SU-DHL-6 (cell line): ENCODE results near the gene DRD4.

Experiments
- H2AFZ ChIP-seq: fragments of 200-600 bp; sonication (generic); 2 replicates; pipeline ENCODE4 v1.6.1; 2014; ENCODE audit warnings: low read depth, mild to moderate bottlenecking, moderate library complexity, mixed read lengths, antibody characterized with exemption, low read length; ENCODE audit not compliant: severe bottlenecking
- H3F3A ChIP-seq: fragments of 200-600 bp; shearing (Covaris generic); 2 replicates; pipeline ENCODE4 v1.6.0; 2016; ENCODE audit warnings: antibody characterized with exemption, mild to moderate bottlenecking; ENCODE audit not compliant: insufficient read depth
- H3K27ac ChIP-seq: fragments of 200-600 bp; sonication (generic); 2 replicates; pipeline ENCODE4 v1.5.1; 2016; ENCODE audit warnings: low read depth, mild to moderate bottlenecking, low read length, moderate library complexity, mixed read lengths
- H3K27me3 ChIP-seq: fragments of 200-600 bp; sonication (generic), shearing (Covaris generic); 2 replicates; pipeline ENCODE4 v1.6.0; 2014; ENCODE audit warnings: mild to moderate bottlenecking, low read length
- H3K36me3 ChIP-seq: fragments of 200-600 bp; sonication (generic); 2 replicates; pipeline ENCODE4 v1.6.1; 2014; ENCODE audit warnings: mild to moderate bottlenecking, low read length, mixed read lengths
- H3K4me2 ChIP-seq: fragments of 300-600, 200-600 bp; shearing (Covaris generic), sonication (generic); 2 replicates; pipeline ENCODE4 v1.6.0; 2014; ENCODE audit warnings: low read length, low read depth, mild to moderate bottlenecking; ENCODE audit not compliant: poor library complexity, severe bottlenecking
- H3K4me3 ChIP-seq: fragments of 200-600 bp; sonication (generic); 2 replicates; pipeline ENCODE4 v1.5.1; 2014; ENCODE audit warnings: antibody characterized with exemption, low read length, mild to moderate bottlenecking, mixed read lengths; ENCODE audit not compliant: insufficient read depth, poor library complexity, severe bottlenecking
- H3K79me2 ChIP-seq: fragments of 200-600 bp; sonication (generic); 2 replicates; pipeline ENCODE4 v1.6.1; 2014; ENCODE audit warnings: mild to moderate bottlenecking, low read length, moderate library complexity; ENCODE audit not compliant: insufficient read depth
- H3K9ac ChIP-seq: fragments of 200-600 bp; sonication (generic); 2 replicates; pipeline ENCODE4 v1.7.0; 2014; ENCODE audit warnings: mild to moderate bottlenecking, low read length
- H3K9me2 ChIP-seq: fragments of 200-600 bp; sonication (generic); replicated peaks from 2 replicates; pipeline ENCODE4 v1.6.1; 2014; ENCODE audit warnings: low read length; ENCODE audit not compliant: insufficient read depth
- H3K9me3 ChIP-seq: fragments of 200-600 bp; sonication (generic); 2 replicates; pipeline ENCODE4 v1.6.1; 2014; ENCODE audit warnings: low read length, mixed read lengths; ENCODE audit not compliant: insufficient read depth
- H4K20me1 ChIP-seq: fragments of 200-600 bp; sonication (generic); 2 replicates; pipeline ENCODE4 v1.6.1; 2014; ENCODE audit warnings: low read depth, mild to moderate bottlenecking, antibody characterized with exemption, low read length, moderate library complexity, mixed read lengths
- EZH2phosphoT487 ChIP-seq: fragments of 200-600 bp; sonication (generic), shearing (Covaris generic); conservative IDR thresholded peaks from 2 replicates; pipeline ENCODE4 v1.6.1; 2018; ENCODE audit warnings: mild to moderate bottlenecking, antibody characterized with exemption, low read length, moderate library complexity, mixed read lengths
- TF ChIP-seq, protein P1 (sequence below): fragments of 200-600 bp; sonication (generic); IDR thresholded peaks from one replicate; pipeline ENCODE4 v1.5.1; 2017; ENCODE audit warnings: antibody characterized with exemption, mild to moderate bottlenecking, low read length, moderate library complexity; ENCODE audit not compliant: insufficient read depth, poor library complexity, severe bottlenecking

The DRD4 gene

DNA sequence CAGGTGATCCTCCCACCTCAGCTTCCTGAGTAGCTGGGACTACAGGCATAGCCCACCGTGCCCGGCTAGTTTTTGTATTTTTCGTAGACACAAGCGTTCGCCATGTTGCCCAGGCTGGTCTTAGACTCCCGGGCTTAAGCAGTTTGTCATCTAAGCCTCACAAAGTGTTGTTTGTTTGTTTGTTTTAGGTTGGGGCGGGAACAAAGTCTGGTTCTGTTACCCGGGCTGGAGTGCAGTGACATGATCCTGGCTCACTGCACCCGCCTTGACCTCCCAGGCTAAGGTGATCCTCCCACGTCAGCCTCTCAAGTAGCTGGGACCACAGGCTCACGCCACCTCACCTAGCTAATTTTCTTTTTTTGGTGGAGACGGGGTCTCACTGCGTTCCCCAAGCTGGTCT, 33.9 kb upstream of the DRD4 start:
- H4K20me1 ChIP-seq = no peaks in the 10 kb centered on the region; the same call in 1 of the 2 replicates
- H3F3A ChIP-seq = no peaks in the 10 kb centered on the region
- TF ChIP-seq, protein P1, sequence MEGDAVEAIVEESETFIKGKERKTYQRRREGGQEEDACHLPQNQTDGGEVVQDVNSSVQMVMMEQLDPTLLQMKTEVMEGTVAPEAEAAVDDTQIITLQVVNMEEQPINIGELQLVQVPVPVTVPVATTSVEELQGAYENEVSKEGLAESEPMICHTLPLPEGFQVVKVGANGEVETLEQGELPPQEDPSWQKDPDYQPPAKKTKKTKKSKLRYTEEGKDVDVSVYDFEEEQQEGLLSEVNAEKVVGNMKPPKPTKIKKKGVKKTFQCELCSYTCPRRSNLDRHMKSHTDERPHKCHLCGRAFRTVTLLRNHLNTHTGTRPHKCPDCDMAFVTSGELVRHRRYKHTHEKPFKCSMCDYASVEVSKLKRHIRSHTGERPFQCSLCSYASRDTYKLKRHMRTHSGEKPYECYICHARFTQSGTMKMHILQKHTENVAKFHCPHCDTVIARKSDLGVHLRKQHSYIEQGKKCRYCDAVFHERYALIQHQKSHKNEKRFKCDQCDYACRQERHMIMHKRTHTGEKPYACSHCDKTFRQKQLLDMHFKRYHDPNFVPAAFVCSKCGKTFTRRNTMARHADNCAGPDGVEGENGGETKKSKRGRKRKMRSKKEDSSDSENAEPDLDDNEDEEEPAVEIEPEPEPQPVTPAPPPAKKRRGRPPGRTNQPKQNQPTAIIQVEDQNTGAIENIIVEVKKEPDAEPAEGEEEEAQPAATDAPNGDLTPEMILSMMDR = no peak
- TF ChIP-seq EZH2phosphoT487 = no peak
- H3K9me3 ChIP-seq = no peaks in the 10 kb centered on the region
- H3K9ac ChIP-seq = no peak overlapping the region
- no peak overlapping the region for H3K27ac ChIP-seq
- H3K4me2 ChIP-seq = no peak overlapping the region
- no peaks in the 10 kb centered on the region for H3K27me3 ChIP-seq
- H3K9me2 ChIP-seq = no peaks in the 10 kb centered on the region
- no peaks in the 10 kb centered on the region for H3K79me2 ChIP-seq
- H3K4me3 ChIP-seq = no peak overlapping the region
- H3K36me3 ChIP-seq = peaks cover 4% of the 10 kb centered on the region; the same call in 1 of the 2 replicates
- no peak overlapping the region for H2AFZ ChIP-seq

DNA sequence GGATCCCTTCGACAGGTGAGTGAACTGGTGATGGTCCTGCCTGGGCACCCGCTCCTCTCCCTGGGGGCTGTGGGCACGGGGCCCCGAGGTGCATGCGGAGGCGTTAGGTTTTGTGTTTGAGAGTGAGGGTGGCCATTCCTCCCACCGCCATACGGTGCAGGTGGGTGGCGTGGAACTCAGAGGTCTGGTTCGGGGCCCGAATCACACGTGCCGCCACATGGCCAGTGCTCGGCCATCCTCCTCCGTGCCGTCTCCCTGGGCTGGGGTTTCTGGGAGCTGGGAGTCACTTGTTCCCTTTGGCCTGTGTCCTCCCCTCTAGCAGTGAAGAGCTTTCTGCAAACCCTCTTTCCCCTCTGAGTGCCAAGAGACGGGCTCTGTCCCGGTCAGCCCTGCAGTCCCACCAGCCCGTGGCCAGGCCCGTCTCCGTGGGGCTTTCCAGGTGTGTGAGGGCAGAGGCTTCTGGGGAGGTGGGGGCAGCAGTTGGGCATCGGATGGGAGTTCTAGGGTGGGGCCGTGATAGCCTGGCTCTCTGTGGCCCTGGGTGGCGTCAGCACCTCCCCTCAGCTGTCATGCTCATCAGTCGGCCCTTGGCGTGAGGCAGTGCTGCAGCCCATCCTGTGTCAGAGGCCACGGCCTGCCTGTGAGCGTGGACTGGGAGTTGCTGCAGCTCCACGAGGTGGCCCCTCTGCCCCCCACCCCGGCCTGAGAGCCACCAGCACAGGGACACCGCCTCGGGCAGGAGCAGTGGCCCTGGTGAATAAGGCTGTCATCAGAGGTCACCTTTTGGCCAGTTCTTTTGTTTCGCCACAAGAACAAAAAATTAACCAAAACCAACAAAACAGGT, 31.6 kb upstream of the DRD4 start:
- Histone ChIP-seq H3K79me2 (no peaks in the 10 kb centered on the region), H3K9me2 (no peaks in the 10 kb centered on the region), H3K27ac (no peak overlapping the region), H3F3A (no peaks in the 10 kb centered on the region), H2AFZ (no peak overlapping the region), H3K4me2 (no peak overlapping the region), H3K9me3 (no peaks in the 10 kb centered on the region), H3K27me3 (no peaks in the 10 kb centered on the region), H3K36me3 (peaks cover 4% of the 10 kb centered on the region; the same call in 1 of the 2 replicates), H3K4me3 (no peak overlapping the region), H3K9ac (no peak overlapping the region), H4K20me1 (no peaks in the 10 kb centered on the region; the same call in 1 of the 2 replicates)
- TF ChIP-seq EZH2phosphoT487 = no peak
- TF ChIP-seq, protein P1 = no peak

DNA sequence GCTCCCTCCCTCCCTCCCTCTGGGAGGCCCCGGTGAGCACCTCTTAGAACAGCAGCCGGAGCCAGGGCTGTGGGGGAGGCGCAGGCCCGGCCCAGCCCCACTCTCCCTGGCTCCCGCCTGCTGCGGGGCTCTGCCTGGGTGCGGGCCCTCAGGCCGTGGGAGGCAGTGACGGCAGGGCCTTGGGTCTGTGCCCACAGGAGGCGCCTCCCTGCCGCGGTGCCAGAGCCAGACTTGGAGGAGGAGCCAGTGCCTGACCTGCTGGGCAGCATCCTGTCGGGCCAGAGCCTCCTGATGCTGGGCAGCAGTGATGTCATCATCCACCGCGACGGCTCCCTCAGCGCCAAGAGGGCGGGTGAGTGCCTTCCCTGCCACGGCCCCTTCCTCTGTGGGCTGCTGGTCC, 30.8 kb upstream of the DRD4 start:
- H3K9me3 ChIP-seq = no peaks in the 10 kb centered on the region
- no peak overlapping the region for H2AFZ ChIP-seq
- no peaks in the 10 kb centered on the region for H3K27me3 ChIP-seq
- no peak overlapping the region for H3K4me3 ChIP-seq
- H3K36me3 ChIP-seq = peaks cover 4% of the 10 kb centered on the region; the same call in 1 of the 2 replicates
- H3K27ac ChIP-seq = no peak overlapping the region
- H3K79me2 ChIP-seq = no peaks in the 10 kb centered on the region
- no peak overlapping the region for H3K9ac ChIP-seq
- no peaks in the 10 kb centered on the region; the same call in 1 of the 2 replicates for H4K20me1 ChIP-seq
- no peak overlapping the region for H3K4me2 ChIP-seq
- TF ChIP-seq, protein P1 = no peak
- TF ChIP-seq EZH2phosphoT487 = no peak
- H3K9me2 ChIP-seq = no peaks in the 10 kb centered on the region
- H3F3A ChIP-seq = no peaks in the 10 kb centered on the region
